Kidney (tissue), 14 donors: ENCODE data around the gene CLDN14. TPM values are rescaled to one million over a fixed set of nuclear protein-coding genes. Genes with fewer than 3 reads are reported as not detected.

Source experiments
- DNase-seq, 5 donors: peaks; one replicate each; pipeline ENCODE4 v3.0.0-alpha.2; 2013 to 2020
- FAIRE-seq: peaks from 2 replicates; lab custom pipeline; 2012; peaks lifted over from hg19 to GRCh38; lab: Jason Lieb, UNC
- H3K27ac ChIP-seq, 2 donors: one replicate each; pipeline ENCODE4 v1.7.0; 2013; ENCODE audit warnings: low read depth in 2 of 2, low read length in 2 of 2, inconsistent platforms in 1 of 2
- H3K27me3 ChIP-seq: one replicate; pipeline ENCODE4 v1.7.1; 2013; ENCODE audit warnings: low read length, inconsistent platforms; ENCODE audit not compliant: control insufficient read depth, insufficient read depth
- H3K36me3 ChIP-seq, 3 donors: one replicate each; pipeline versions ENCODE4 v1.7.0 to v1.7.1; 2013; ENCODE audit warnings: low read length in 3 of 3, control low read depth in 1 of 3, inconsistent platforms in 1 of 3; ENCODE audit not compliant: insufficient read depth in 3 of 3, control insufficient read depth in 2 of 3
- H3K4me1 ChIP-seq, 3 donors: one replicate each; pipeline versions ENCODE4 v1.7.0 to v1.7.1; 2013; ENCODE audit warnings: low read length in 3 of 3, inconsistent platforms in 1 of 3, low read depth in 1 of 3; ENCODE audit not compliant: control insufficient read depth in 2 of 3, insufficient read depth in 2 of 3
- H3K4me3 ChIP-seq, 3 donors: one replicate each; pipeline versions ENCODE4 v1.7.0 to v1.8.1; 2013; ENCODE audit warnings: low read length in 3 of 3, control low read depth in 1 of 3, inconsistent platforms in 1 of 3
- H3K9ac ChIP-seq, 3 donors: one replicate each; pipeline versions ENCODE4 v1.7.0 to v1.7.1; 2013; ENCODE audit warnings: low read length in 3 of 3, control low read depth in 1 of 3, inconsistent platforms in 1 of 3
- H3K9me3 ChIP-seq, 3 donors: one replicate each; pipeline versions ENCODE4 v1.7.0 to v1.7.1; 2013; ENCODE audit warnings: low read length in 3 of 3, control low read depth in 1 of 3, inconsistent platforms in 1 of 3; ENCODE audit not compliant: control insufficient read depth in 2 of 3, insufficient read depth in 1 of 3
- CTCF ChIP-seq: IDR thresholded peaks from 3 replicates; pipeline ENCODE4 v1.5.1; 2012; ENCODE audit warnings: mild to moderate bottlenecking, moderate library complexity, borderline replicate concordance; ENCODE audit not compliant: insufficient read depth; ENCODE audit errors: extremely low read depth
- intact Hi-C: fragments of 100-400 bp; cut with DNase I; formaldehyde crosslinking; loops from one replicate; pipeline ENCODE4 v1.11.1; 2022
- polyA plus RNA-seq: library from polyadenylated mRNA; stranded (reverse); fragments of 350-450 nt; fragmentation: Illumina TruSeq; extraction: RNeasy Lipid Tissue Mini Kit (QIAGEN cat#74804); gene quantifications from one replicate; pipeline ENCODE4 v1.2.3, GENCODE V29; 2014; ENCODE audit warnings: low read depth, low replicate concordance; ENCODE audit not compliant: insufficient read depth
- total RNA-seq: library from RNA; stranded (reverse); fragmentation: NEBNext Ultra II Directional; extraction: Animal tissue kit (Norgen Biotek cat#: 25700); gene quantifications from one replicate; pipeline ENCODE4 v1.2.1, GENCODE V29; 2021
- donor health status: control.
- donor health status: control.
- donor health status: control.
- donor health status: control.
- donor health status: control.
- donor health status: DM: yes; HTN: yes; CAD: no.
- donor health status: Normal renal cell carcinoma (clear cell type).

Gene CLDN14
- total and polyA plus RNA-seq, 2 donors from 2014 or later, result 8.7 to 10.0 TPM

DNA sequence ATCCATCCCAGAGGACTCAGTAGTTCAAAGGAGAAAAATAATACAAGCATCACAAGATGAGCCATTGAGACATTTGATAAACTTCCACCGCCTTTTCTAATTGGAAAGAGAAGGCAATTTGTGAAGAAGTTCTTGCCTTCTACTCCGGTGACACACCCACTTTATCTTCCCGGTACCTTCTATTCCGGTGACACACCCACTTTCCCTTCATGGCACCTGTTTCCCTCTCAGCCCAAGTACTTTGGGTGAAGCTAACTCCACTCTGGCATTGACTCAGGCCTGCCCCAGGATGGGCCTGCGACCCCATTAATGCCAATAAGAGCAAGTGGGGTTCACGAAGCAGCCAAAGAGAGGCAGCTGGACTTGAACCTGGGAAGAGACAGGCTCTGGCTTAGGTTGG lies 38.2 kb downstream of the CLDN14 start:
- no peaks in the 10 kb centered on the region for H3K9me3 ChIP-seq
- no peak overlapping the region for H3K4me3 ChIP-seq
- no peak for DNase-seq
- no peaks in the 10 kb centered on the region for H3K27me3 ChIP-seq
- TF ChIP-seq CTCF, result no peak
- no peaks in the 10 kb centered on the region for H3K4me1 ChIP-seq
- H3K36me3 ChIP-seq, result no peaks in the 10 kb centered on the region
- H3K9ac ChIP-seq, result no peak overlapping the region
- FAIRE-seq, result no peak
- H3K27ac ChIP-seq, result no peak overlapping the region
- intact Hi-C loops, result no loop called here

DNA sequence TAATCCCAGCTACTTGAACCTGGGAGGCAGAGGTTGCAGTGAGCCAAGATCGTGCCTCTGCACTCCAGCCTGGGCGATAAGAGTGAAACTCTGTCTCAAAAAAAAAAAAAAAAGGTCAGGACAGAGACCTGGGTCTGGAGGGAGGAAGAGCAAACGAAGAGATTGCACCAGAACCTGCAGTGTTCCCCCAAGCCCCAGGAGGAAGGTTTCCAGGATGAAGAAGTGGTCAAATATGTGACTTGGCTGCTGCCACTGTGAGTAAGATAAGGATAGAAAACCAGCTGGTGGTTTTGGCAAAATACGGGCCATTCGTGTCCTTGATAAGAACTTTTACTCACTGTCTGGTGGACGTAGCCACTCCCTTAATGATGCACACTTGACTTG lies 42.2 kb downstream of the CLDN14 start:
- FAIRE-seq (no peak), DNase-seq (no peak)
- no peaks in the 10 kb centered on the region for H3K36me3 ChIP-seq
- no peaks in the 10 kb centered on the region for H3K4me1 ChIP-seq
- no peaks in the 10 kb centered on the region for H3K9me3 ChIP-seq
- H3K27ac ChIP-seq, result no peak overlapping the region
- H3K9ac ChIP-seq, result no peak overlapping the region
- intact Hi-C loops, result no loop called here
- H3K4me3 ChIP-seq, result no peak overlapping the region
- H3K27me3 ChIP-seq, result no peaks in the 10 kb centered on the region
- no peak for TF ChIP-seq CTCF

DNA sequence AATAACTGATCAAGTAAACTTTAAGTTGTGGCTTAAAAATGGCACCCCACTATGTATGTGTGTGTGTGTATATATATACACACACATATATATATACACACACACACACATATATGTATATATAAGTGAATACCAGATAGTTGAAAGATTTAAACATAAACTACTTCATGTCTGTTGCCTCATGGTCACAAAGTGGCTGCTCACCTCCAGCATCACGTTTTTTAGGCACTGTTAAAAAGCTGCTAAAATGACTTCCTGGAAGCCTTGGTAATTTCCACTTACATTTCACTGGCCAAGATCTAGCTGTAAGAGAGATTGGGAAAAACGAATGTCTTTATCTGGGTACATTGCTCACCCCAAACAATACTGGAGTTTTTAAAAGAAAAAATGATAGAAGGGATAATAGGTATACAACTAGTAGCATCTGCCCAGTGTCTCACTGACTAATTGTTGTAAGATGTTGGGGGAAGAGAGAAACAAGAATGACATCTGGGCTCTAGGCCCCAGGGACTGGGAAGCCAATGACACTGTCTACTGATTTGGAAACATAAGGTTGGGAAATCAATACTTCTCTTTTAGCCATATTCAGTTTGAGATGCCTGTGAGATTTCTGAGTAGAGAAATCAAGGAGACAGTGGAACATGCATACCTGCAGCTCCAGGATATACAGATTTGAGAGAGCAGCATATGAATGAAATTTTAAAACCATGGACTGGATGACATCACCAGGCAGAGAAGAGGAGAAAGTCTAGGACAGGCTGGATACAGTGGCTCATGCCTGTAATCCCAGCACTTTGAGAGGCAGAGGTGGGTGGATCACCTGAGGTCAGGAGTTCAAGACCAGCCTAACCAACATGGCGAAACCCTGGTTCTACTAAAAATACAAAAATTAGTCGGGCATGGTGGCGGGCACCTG lies 42.8 kb downstream of the CLDN14 start:
- no peaks in the 10 kb centered on the region for H3K4me1 ChIP-seq
- FAIRE-seq (no peak), DNase-seq (no peak)
- no peaks in the 10 kb centered on the region for H3K27me3 ChIP-seq
- intact Hi-C loops, result no loop called here
- no peak overlapping the region for H3K27ac ChIP-seq
- H3K36me3 ChIP-seq, result no peaks in the 10 kb centered on the region
- no peak overlapping the region for H3K9ac ChIP-seq
- H3K4me3 ChIP-seq, result no peak overlapping the region
- TF ChIP-seq CTCF, result no peak
- no peaks in the 10 kb centered on the region for H3K9me3 ChIP-seq
